GM12878 (cell line): ENCODE results near the gene MFN2. TPM values are rescaled to one million over a fixed set of nuclear protein-coding genes. Genes with fewer than 3 reads are reported as not detected.

Experiments
- microRNA-seq: library from miRNA; unstranded; fragments of <30 nt; microRNA quantifications from one replicate; pipeline ENCODE4, GENCODE V29; 2018
- polyA plus RNA-seq, 11 experiments: library from polyadenylated mRNA; depleted of rRNA in 4 of 11; unstranded in 6 of 11; stranded (reverse) in 5 of 11; fragments of >200 nt; fragmentation: Nextera tagmentation in 4 of 11; fragmentation: Illumina TruSeq in 1 of 11; extraction: Ambion mirVana in 4 of 11; extraction: Trizol in 1 of 11; gene quantifications; 1 replicate in 1 of 11; 2 replicates in 10 of 11; pipeline versions ENCODE4 v1.2.1 to v1.2.3, GENCODE V29; 2011 to 2016; ENCODE audit warnings: inconsistent platforms in 2 of 11, missing spikeins in 2 of 11, low read depth in 1 of 11
- small RNA-seq: library from RNA; depleted of rRNA; stranded (forward); fragments of <200 nt; gene quantifications from one replicate; pipeline ENCODE3, GENCODE V24; 2014
- total RNA-seq, 4 experiments: library from RNA; depleted of rRNA in 3 of 4; stranded (reverse); fragments of >200 nt in 3 of 4; fragmentation: Illumina TruSeq in 1 of 4; extraction: Trizol in 1 of 4; gene quantifications; 2 replicates each; pipeline versions ENCODE4 v1.2.1 to v1.2.3, GENCODE V29; 2013 to 2021
- TF ChIP-seq, protein P1 (sequence below): fragments of 450-650 bp; conservative IDR thresholded peaks from 2 replicates; pipeline ENCODE4 v1.6.1; 2017; ENCODE audit warnings: mild to moderate bottlenecking, moderate library complexity

The MFN2 gene
- total and polyA plus RNA-seq, 10 of the 15 experiments (the other 5 are each of a cell fraction or from before 2014, with no cell fraction given): 5.3 to 64.4 (median 48.1) TPM

DNA sequence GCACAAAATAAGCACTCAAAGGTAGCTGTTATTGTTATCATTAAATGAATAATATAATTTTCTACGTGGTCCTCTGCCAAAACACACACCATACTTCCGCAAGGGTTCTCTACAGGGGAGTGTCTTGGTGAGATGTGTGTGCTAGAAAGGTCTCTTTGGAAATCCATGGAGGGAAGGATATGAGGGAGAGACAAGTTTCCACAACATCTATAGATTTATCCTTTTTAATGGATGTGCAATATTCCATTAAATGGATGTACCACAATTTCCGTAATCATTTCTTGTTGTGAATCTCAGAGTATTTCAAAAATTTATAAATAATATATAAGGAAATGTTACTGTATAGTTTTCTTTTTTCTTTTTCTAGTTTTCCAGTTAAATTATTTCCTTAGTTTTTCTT is 80.3 kb downstream of the MFN2 start (continued):
- TF ChIP-seq, protein P1, sequence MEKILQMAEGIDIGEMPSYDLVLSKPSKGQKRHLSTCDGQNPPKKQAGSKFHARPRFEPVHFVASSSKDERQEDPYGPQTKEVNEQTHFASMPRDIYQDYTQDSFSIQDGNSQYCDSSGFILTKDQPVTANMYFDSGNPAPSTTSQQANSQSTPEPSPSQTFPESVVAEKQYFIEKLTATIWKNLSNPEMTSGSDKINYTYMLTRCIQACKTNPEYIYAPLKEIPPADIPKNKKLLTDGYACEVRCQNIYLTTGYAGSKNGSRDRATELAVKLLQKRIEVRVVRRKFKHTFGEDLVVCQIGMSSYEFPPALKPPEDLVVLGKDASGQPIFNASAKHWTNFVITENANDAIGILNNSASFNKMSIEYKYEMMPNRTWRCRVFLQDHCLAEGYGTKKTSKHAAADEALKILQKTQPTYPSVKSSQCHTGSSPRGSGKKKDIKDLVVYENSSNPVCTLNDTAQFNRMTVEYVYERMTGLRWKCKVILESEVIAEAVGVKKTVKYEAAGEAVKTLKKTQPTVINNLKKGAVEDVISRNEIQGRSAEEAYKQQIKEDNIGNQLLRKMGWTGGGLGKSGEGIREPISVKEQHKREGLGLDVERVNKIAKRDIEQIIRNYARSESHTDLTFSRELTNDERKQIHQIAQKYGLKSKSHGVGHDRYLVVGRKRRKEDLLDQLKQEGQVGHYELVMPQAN: no peak

Small RNA genes within 50 kb of the gene (microRNA-seq; reads per million reads assigned to microRNA genes)
- gene MIR6729: 1.9 reads per million, percentile 3 among the genes with 10 or more reads in this experiment

Small RNA genes within 50 kb of the gene (small RNA-seq; reads per million reads assigned to genes)
- gene AL096840.1 (not detected), gene MIR6729 (0.27 reads per million), gene RF00019 (not detected), gene RN7SL649P (not detected)

Other genes starting within 250 kb of the MFN2 start
Only the 7 nearest of the 12 such genes appear.
- 9.3 and 9.9 TPM in 2 replicates for gene CLCN6, start 174.3 kb upstream of the MFN2 start, total RNA-seq (2014; rRNA removed)
- gene CLCN6, start 174.3 kb upstream of the MFN2 start, total RNA-seq (2014; rRNA removed; fragmentation: Illumina TruSeq; extraction: Trizol): 8.0 and 9.0 TPM in 2 replicates
- 18.3 and 20.8 TPM in 2 replicates for gene CLCN6, start 174.3 kb upstream of the MFN2 start, total RNA-seq (2021)
- gene CLCN6, start 174.3 kb upstream of the MFN2 start, polyA plus RNA-seq (2011; rRNA removed): 10.0 and 12.0 TPM in 2 replicates
- 16.5 TPM in 2 replicates for gene CLCN6, start 174.3 kb upstream of the MFN2 start, polyA plus RNA-seq (2014; fragmentation: Illumina TruSeq; extraction: Trizol)
- gene CLCN6, start 174.3 kb upstream of the MFN2 start, polyA plus RNA-seq (2014; fragmentation: Nextera tagmentation; extraction: Ambion mirVana): 1 to 10 TPM; 2.2 to 2.4 TPM
- gene CLCN6, start 174.3 kb upstream of the MFN2 start, polyA plus RNA-seq (2014; rRNA removed): 19.7 and 20.9 TPM in 2 replicates
- gene CLCN6, start 174.3 kb upstream of the MFN2 start, polyA plus RNA-seq (2016; fragmentation: Nextera tagmentation; extraction: Ambion mirVana): 10 to 100 TPM in 1 of 2 experiments, 1 to 10 TPM in 1; 9.5 to 10.5 TPM
- gene NPPA, start 132.7 kb upstream of the MFN2 start, total RNA-seq (2014; rRNA removed): not detected in 2 replicates
- gene NPPA, start 132.7 kb upstream of the MFN2 start, total RNA-seq (2014; rRNA removed; fragmentation: Illumina TruSeq; extraction: Trizol): not detected in 2 replicates
- gene NPPA, start 132.7 kb upstream of the MFN2 start, total RNA-seq (2021): not detected in 2 replicates
- gene NPPA, start 132.7 kb upstream of the MFN2 start, polyA plus RNA-seq (2011; rRNA removed): not detected in 2 replicates
- not detected in 2 replicates for gene NPPA, start 132.7 kb upstream of the MFN2 start, polyA plus RNA-seq (2014; fragmentation: Illumina TruSeq; extraction: Trizol)
- not detected for gene NPPA, start 132.7 kb upstream of the MFN2 start, polyA plus RNA-seq (2014; fragmentation: Nextera tagmentation; extraction: Ambion mirVana)
- not detected in 2 replicates for gene NPPA, start 132.7 kb upstream of the MFN2 start, polyA plus RNA-seq (2014; rRNA removed)
- gene NPPA, start 132.7 kb upstream of the MFN2 start, polyA plus RNA-seq (2016; fragmentation: Nextera tagmentation; extraction: Ambion mirVana): under 1 TPM; 0.31 to 0.39 TPM
- gene NPPB, start 121.5 kb upstream of the MFN2 start, total RNA-seq (2014; rRNA removed): not detected in 2 replicates
- gene NPPB, start 121.5 kb upstream of the MFN2 start, total RNA-seq (2014; rRNA removed; fragmentation: Illumina TruSeq; extraction: Trizol): not detected in 2 replicates
- not detected in 2 replicates for gene NPPB, start 121.5 kb upstream of the MFN2 start, total RNA-seq (2021)
- gene NPPB, start 121.5 kb upstream of the MFN2 start, polyA plus RNA-seq (2011; rRNA removed): not detected in 2 replicates
- not detected in 2 replicates for gene NPPB, start 121.5 kb upstream of the MFN2 start, polyA plus RNA-seq (2014; fragmentation: Illumina TruSeq; extraction: Trizol)
- gene NPPB, start 121.5 kb upstream of the MFN2 start, polyA plus RNA-seq (2014; fragmentation: Nextera tagmentation; extraction: Ambion mirVana): not detected
- not detected in 2 replicates for gene NPPB, start 121.5 kb upstream of the MFN2 start, polyA plus RNA-seq (2014; rRNA removed)
- not detected for gene NPPB, start 121.5 kb upstream of the MFN2 start, polyA plus RNA-seq (2016; fragmentation: Nextera tagmentation; extraction: Ambion mirVana)
- 40.4 and 46.5 TPM in 2 replicates for gene KIAA2013, start 54.0 kb upstream of the MFN2 start, total RNA-seq (2014; rRNA removed)
- 12.8 and 15.3 TPM in 2 replicates for gene KIAA2013, start 54.0 kb upstream of the MFN2 start, total RNA-seq (2014; rRNA removed; fragmentation: Illumina TruSeq; extraction: Trizol)
- gene KIAA2013, start 54.0 kb upstream of the MFN2 start, total RNA-seq (2021): 42.4 and 43.2 TPM in 2 replicates
- gene KIAA2013, start 54.0 kb upstream of the MFN2 start, polyA plus RNA-seq (2011; rRNA removed): 22.3 and 36.7 TPM in 2 replicates
- 4.3 and 13.1 TPM in 2 replicates for gene KIAA2013, start 54.0 kb upstream of the MFN2 start, polyA plus RNA-seq (2014; fragmentation: Illumina TruSeq; extraction: Trizol)
- 1 to 10 TPM; 1.9 to 5.0 TPM for gene KIAA2013, start 54.0 kb upstream of the MFN2 start, polyA plus RNA-seq (2014; fragmentation: Nextera tagmentation; extraction: Ambion mirVana)
- gene KIAA2013, start 54.0 kb upstream of the MFN2 start, polyA plus RNA-seq (2014; rRNA removed): 44.9 and 46.5 TPM in 2 replicates
- 1 to 10 TPM; 5.3 to 6.6 TPM for gene KIAA2013, start 54.0 kb upstream of the MFN2 start, polyA plus RNA-seq (2016; fragmentation: Nextera tagmentation; extraction: Ambion mirVana)
- 30.8 and 35.9 TPM in 2 replicates for gene PLOD1, start 45.7 kb upstream of the MFN2 start, total RNA-seq (2014; rRNA removed)
- gene PLOD1, start 45.7 kb upstream of the MFN2 start, total RNA-seq (2014; rRNA removed; fragmentation: Illumina TruSeq; extraction: Trizol): 19.9 and 20.3 TPM in 2 replicates
- 41.2 and 42.6 TPM in 2 replicates for gene PLOD1, start 45.7 kb upstream of the MFN2 start, total RNA-seq (2021)
- 15.5 and 33.5 TPM in 2 replicates for gene PLOD1, start 45.7 kb upstream of the MFN2 start, polyA plus RNA-seq (2011; rRNA removed)
- gene PLOD1, start 45.7 kb upstream of the MFN2 start, polyA plus RNA-seq (2014; fragmentation: Illumina TruSeq; extraction: Trizol): 13.8 and 23.9 TPM in 2 replicates
- gene PLOD1, start 45.7 kb upstream of the MFN2 start, polyA plus RNA-seq (2014; fragmentation: Nextera tagmentation; extraction: Ambion mirVana): 10 to 100 TPM; 10.6 to 11.5 TPM
- 25.7 and 33.2 TPM in 2 replicates for gene PLOD1, start 45.7 kb upstream of the MFN2 start, polyA plus RNA-seq (2014; rRNA removed)
- 10 to 100 TPM; 32.9 to 37.3 TPM for gene PLOD1, start 45.7 kb upstream of the MFN2 start, polyA plus RNA-seq (2016; fragmentation: Nextera tagmentation; extraction: Ambion mirVana)
- gene MIIP, start 39.1 kb downstream of the MFN2 start, total RNA-seq (2014; rRNA removed): 68.8 and 71.3 TPM in 2 replicates
- 16.6 and 17.1 TPM in 2 replicates for gene MIIP, start 39.1 kb downstream of the MFN2 start, total RNA-seq (2014; rRNA removed; fragmentation: Illumina TruSeq; extraction: Trizol)
- 56.2 and 57.2 TPM in 2 replicates for gene MIIP, start 39.1 kb downstream of the MFN2 start, total RNA-seq (2021)
- 8.8 and 21.5 TPM in 2 replicates for gene MIIP, start 39.1 kb downstream of the MFN2 start, polyA plus RNA-seq (2011; rRNA removed)
- gene MIIP, start 39.1 kb downstream of the MFN2 start, polyA plus RNA-seq (2014; fragmentation: Illumina TruSeq; extraction: Trizol): 5.4 and 11.6 TPM in 2 replicates
- gene MIIP, start 39.1 kb downstream of the MFN2 start, polyA plus RNA-seq (2014; fragmentation: Nextera tagmentation; extraction: Ambion mirVana): 1 to 10 TPM in 1 of 2 experiments, under 1 TPM in 1; 0.84 to 5.1 TPM
- gene MIIP, start 39.1 kb downstream of the MFN2 start, polyA plus RNA-seq (2014; rRNA removed): 65.2 and 70.6 TPM in 2 replicates
- 10 to 100 TPM; 82.3 to 95.7 TPM for gene MIIP, start 39.1 kb downstream of the MFN2 start, polyA plus RNA-seq (2016; fragmentation: Nextera tagmentation; extraction: Ambion mirVana)
- gene TNFRSF8, start 82.9 kb downstream of the MFN2 start, total RNA-seq (2014; rRNA removed): 59.6 and 71.1 TPM in 2 replicates
- 32.8 and 40.6 TPM in 2 replicates for gene TNFRSF8, start 82.9 kb downstream of the MFN2 start, total RNA-seq (2014; rRNA removed; fragmentation: Illumina TruSeq; extraction: Trizol)
- 114 and 115 TPM in 2 replicates for gene TNFRSF8, start 82.9 kb downstream of the MFN2 start, total RNA-seq (2021)
- 18.2 and 40.5 TPM in 2 replicates for gene TNFRSF8, start 82.9 kb downstream of the MFN2 start, polyA plus RNA-seq (2011; rRNA removed)
- 12.4 and 49.6 TPM in 2 replicates for gene TNFRSF8, start 82.9 kb downstream of the MFN2 start, polyA plus RNA-seq (2014; fragmentation: Illumina TruSeq; extraction: Trizol)
- 10 to 100 TPM in 1 of 2 experiments, 1 to 10 TPM in 1; 9.8 to 32.0 TPM for gene TNFRSF8, start 82.9 kb downstream of the MFN2 start, polyA plus RNA-seq (2014; fragmentation: Nextera tagmentation; extraction: Ambion mirVana)
- 68.0 and 85.0 TPM in 2 replicates for gene TNFRSF8, start 82.9 kb downstream of the MFN2 start, polyA plus RNA-seq (2014; rRNA removed)
- gene TNFRSF8, start 82.9 kb downstream of the MFN2 start, polyA plus RNA-seq (2016; fragmentation: Nextera tagmentation; extraction: Ambion mirVana): 10 to 100 TPM; 69.7 to 71.9 TPM